Memory B cell (primary cell): Measurements from ENCODE around the gene CITED1.

ENCODE experiments used
- ATAC-seq: fragments of 150-1000 bp; cut with Tn5 transposase; 2 replicates; pipeline ENCODE4 v1.10.0; 2021; ENCODE audit warnings: low read depth, mild to moderate bottlenecking, moderate library complexity
- DNase-seq, 2 donors: peaks; one replicate each; pipeline ENCODE4 v3.0.0; 2022; ENCODE audit warnings: low spot score in 2 of 2
- H3K27ac Mint-ChIP-seq: one replicate; pipeline ENCODE4 v1.8.0; 2022; ENCODE audit warnings: mild to moderate bottlenecking, moderate library complexity, mixed read lengths
- H3K27me3 Mint-ChIP-seq: one replicate; pipeline ENCODE4 v1.8.0; 2022; ENCODE audit warnings: mixed read lengths
- H3K36me3 Mint-ChIP-seq: one replicate; pipeline ENCODE4 v1.8.0; 2022; ENCODE audit warnings: mild to moderate bottlenecking, mixed read lengths
- H3K4me1 Mint-ChIP-seq: one replicate; pipeline ENCODE4 v1.8.0; 2022; ENCODE audit warnings: mixed read lengths
- H3K4me3 Mint-ChIP-seq: one replicate; pipeline ENCODE4 v1.8.0; 2022; ENCODE audit warnings: mild to moderate bottlenecking, moderate library complexity, mixed read lengths
- H3K9me3 Mint-ChIP-seq: one replicate; pipeline ENCODE4 v1.8.0; 2022; ENCODE audit warnings: mixed read lengths

CITED1 gene

GRCh38 chrX:72316408-72317110, 10.8 kb upstream of the CITED1 start:
- H3K4me3 Mint-ChIP-seq = no peak overlapping the region
- no peak overlapping the region for H3K27ac Mint-ChIP-seq
- DNase-seq (no peak), ATAC-seq (no peak)
- no peaks in the 10 kb centered on the region for H3K4me1 Mint-ChIP-seq
- H3K27me3 Mint-ChIP-seq = peaks cover 2% of the 10 kb centered on the region
- H3K9me3 Mint-ChIP-seq = no peaks in the 10 kb centered on the region
- H3K36me3 Mint-ChIP-seq = no peaks in the 10 kb centered on the region

GRCh38 chrX:72314881-72315280, 9.2 kb upstream of the CITED1 start:
- H3K4me1 Mint-ChIP-seq = no peaks in the 10 kb centered on the region
- ATAC-seq (no peak), DNase-seq (no peak)
- no peak overlapping the region for H3K27ac Mint-ChIP-seq
- no peaks in the 10 kb centered on the region for H3K9me3 Mint-ChIP-seq
- H3K36me3 Mint-ChIP-seq = no peaks in the 10 kb centered on the region
- H3K27me3 Mint-ChIP-seq = peaks cover 2% of the 10 kb centered on the region
- H3K4me3 Mint-ChIP-seq = no peak overlapping the region

- H3K36me3 Mint-ChIP-seq = no peaks in the 10 kb centered on the region
- H3K4me1 Mint-ChIP-seq = no peaks in the 10 kb centered on the region
- no peak overlapping the region for H3K4me3 Mint-ChIP-seq
- DNase-seq = no peak
- H3K27ac Mint-ChIP-seq = no peak overlapping the region
- no peak for ATAC-seq
- peaks cover 2% of the 10 kb centered on the region for H3K27me3 Mint-ChIP-seq
- H3K9me3 Mint-ChIP-seq = no peaks in the 10 kb centered on the region
Observed at GRCh38 chrX:72313707-72314641, 8.3 kb upstream of the CITED1 start.

- Mint-ChIP-seq H3K27me3 (peaks cover 5% of the 10 kb centered on the region), H3K9me3 (no peaks in the 10 kb centered on the region), H3K4me1 (peaks cover 5% of the 10 kb centered on the region), H3K4me3 (no peak overlapping the region), H3K36me3 (no peaks in the 10 kb centered on the region), H3K27ac (no peak overlapping the region)
- ATAC-seq (no peak), DNase-seq (no peak)
Observed at GRCh38 chrX:72312311-72312940, 6.7 kb upstream of the CITED1 start.

DNA sequence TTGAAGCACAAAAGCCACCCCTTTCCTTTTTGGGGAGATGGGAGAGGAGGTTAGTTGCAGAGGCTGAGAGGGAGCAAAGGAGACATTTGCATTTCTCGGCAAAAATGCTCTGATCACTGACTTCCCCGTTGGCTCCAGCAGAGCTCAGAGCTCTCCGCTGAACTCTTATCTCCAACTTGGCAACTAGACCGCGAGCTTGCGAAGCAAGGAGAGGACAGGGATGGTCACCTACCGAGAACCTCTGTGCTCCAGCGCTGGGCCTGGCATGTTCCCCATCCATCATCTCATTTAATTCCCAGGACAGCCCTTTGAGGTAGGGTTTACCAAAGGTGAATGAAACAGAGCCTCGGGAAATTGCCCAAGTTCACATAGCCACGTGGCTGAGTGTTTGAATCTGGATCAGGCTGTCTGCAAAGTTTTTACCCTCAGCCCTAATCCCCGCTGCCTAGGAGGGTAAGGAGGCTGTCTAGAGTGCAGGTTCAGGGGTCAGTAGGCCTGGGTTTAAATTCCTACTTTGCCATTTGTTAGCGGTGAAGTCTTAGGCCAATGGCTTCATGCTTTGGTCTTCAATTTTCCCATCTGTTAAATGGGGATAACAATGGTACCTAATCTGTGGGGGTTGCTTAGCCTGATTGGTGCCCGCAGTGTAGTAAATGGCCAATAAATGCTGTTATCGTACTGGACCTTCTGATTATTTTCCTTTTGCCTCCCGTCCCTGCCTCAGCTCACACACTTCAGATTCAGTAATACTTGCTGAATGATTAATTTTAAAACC, 3.8 kb upstream of the CITED1 start:
- H3K4me1 Mint-ChIP-seq = peaks cover 9% of the 10 kb centered on the region
- peak overlapping the region; percentile 79 for H3K4me3 Mint-ChIP-seq
- H3K9me3 Mint-ChIP-seq = no peaks in the 10 kb centered on the region
- no peak overlapping the region for H3K27ac Mint-ChIP-seq
- DNase-seq (no peak), ATAC-seq (no peak)
- no peaks in the 10 kb centered on the region for H3K36me3 Mint-ChIP-seq
- peaks cover 8% of the 10 kb centered on the region for H3K27me3 Mint-ChIP-seq

DNA sequence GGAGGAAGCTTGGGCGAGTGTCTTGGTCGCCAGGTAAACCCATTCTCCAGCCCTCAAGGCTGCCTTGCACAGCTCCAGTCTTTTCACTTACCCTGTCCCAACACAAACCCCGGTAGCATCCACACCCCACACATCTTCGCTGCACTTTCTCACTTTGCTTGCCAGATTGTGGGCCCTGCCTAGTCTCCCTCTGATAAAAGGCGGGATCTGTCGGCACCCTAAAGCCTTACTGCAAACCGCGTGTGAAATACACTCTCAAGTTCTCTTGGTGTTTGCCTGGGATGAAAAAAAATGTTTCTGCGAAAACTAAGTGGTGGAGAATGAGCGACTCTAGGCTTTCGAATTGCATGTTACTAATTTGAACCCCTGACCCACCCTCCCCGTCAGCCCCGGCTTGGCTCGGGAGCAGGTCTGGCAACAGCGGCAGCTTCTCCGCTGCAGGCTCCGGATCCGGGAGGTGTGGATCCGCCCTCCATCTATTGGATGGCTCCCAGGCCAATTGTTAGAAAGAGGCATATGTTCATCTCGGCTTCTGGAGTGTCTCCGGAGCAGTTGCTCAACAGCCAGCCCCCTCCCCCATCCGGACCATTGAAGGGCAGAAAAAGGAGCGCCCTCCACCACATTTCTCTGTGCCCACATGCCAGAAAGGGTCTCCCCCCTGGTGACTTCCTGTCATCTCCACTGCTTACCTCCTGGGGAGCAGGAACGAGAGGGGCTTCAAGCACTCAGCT, 3.0 kb upstream of the CITED1 start:
- ATAC-seq = peak; percentile 26

GRCh38 chrX:72308209-72308565, 2.5 kb upstream of the CITED1 start:
- ATAC-seq (no peak), DNase-seq (no peak)
- no peaks in the 10 kb centered on the region for H3K9me3 Mint-ChIP-seq
- H3K27ac Mint-ChIP-seq = no peak overlapping the region
- peak overlapping the region; percentile 79 for H3K4me3 Mint-ChIP-seq
- H3K36me3 Mint-ChIP-seq = no peaks in the 10 kb centered on the region
- peaks cover 9% of the 10 kb centered on the region for H3K27me3 Mint-ChIP-seq
- H3K4me1 Mint-ChIP-seq = peaks cover 9% of the 10 kb centered on the region

More for the DNA sequence above, 3.0 kb upstream of the CITED1 start:
- Mint-ChIP-seq H3K4me1 (peaks cover 9% of the 10 kb centered on the region), H3K27me3 (peaks cover 8% of the 10 kb centered on the region), H3K4me3 (peak overlapping the region; percentile 79), H3K36me3 (no peaks in the 10 kb centered on the region), H3K27ac (no peak overlapping the region), H3K9me3 (no peaks in the 10 kb centered on the region)
- peak in 1 of 2 donors; percentile 28 for DNase-seq

DNA sequence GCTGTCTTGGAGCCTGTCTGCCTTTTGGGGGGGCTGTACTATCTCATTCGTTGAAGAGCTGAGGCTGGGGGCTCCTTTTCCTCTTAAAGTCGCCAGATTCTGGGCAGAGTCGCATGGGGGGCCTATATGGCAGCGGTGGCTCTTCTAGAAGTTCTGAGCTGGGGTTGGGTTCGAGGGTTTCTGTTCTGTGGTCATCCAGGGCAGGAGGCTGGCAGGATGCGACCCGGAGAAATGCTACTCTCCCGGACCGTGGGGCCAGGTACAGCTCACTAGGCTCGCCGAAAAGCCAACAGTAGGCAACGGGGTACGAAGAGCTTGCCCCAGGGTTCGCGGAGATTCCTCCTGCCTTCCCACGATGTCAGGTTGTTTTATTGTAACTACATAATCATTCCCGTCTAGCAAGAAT, 1.9 kb upstream of the CITED1 start:
- no peak for ATAC-seq

DNA sequence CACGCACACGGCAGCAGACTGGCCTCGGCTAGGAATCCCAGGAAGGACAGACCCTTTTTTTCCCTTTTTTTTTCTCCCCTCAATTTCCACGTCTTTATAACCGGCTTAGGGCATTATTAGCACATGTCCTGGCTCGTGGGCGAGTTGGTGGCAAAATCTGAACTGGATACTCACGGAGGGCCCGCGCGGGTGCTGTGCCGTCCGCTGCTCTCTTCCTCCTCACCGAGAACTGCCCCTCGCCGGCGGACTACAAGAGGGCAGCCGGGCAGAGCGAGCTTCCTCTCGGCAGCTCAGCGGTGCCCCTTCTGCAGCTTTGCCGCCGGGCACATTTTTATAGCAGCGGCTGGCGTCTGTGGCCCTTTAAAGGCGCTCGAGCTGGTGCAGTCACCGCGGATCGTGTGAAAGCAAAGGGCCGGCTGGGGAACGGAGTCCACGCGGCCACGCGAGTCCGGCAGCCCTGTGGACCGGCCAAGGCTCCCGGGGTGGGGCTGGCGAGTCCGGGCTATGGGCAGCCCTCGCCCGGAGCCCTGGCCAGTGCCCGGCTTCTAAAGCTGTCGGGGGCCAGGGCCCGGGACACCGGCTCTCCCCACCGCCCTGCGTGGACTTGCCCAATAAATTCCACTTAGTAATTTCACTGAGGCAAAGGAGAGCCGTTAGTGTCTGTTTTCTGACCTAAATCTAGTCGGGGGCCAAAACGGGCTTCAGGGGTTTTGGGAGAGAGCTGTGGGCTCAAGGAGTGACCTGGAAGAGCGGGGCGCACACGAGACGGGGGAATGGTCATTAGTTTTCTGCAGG, 1.3 kb upstream of the CITED1 start:
- DNase-seq (peak; percentile 7 to 28), ATAC-seq (peak; percentile 49)
- Mint-ChIP-seq H3K4me1 (peaks cover 9% of the 10 kb centered on the region), H3K27me3 (peaks cover 13% of the 10 kb centered on the region), H3K9me3 (no peaks in the 10 kb centered on the region), H3K4me3 (peak overlapping the region; percentile 92), H3K36me3 (no peaks in the 10 kb centered on the region), H3K27ac (no peak overlapping the region)

More for the DNA sequence above, 1.9 kb upstream of the CITED1 start:
- H3K27ac Mint-ChIP-seq = no peak overlapping the region
- H3K4me1 Mint-ChIP-seq = peaks cover 9% of the 10 kb centered on the region
- peaks cover 10% of the 10 kb centered on the region for H3K27me3 Mint-ChIP-seq
- DNase-seq = no peak
- H3K4me3 Mint-ChIP-seq = peak overlapping the region; percentile 65
- H3K36me3 Mint-ChIP-seq = no peaks in the 10 kb centered on the region
- H3K9me3 Mint-ChIP-seq = no peaks in the 10 kb centered on the region

GRCh38 chrX:72306085-72306801, 529 bp upstream of the CITED1 start:
- Mint-ChIP-seq H3K27ac (no peak overlapping the region), H3K4me1 (peaks cover 9% of the 10 kb centered on the region), H3K36me3 (no peaks in the 10 kb centered on the region), H3K9me3 (no peaks in the 10 kb centered on the region), H3K27me3 (peaks cover 13% of the 10 kb centered on the region), H3K4me3 (peak overlapping the region; percentile 83)
- DNase-seq (no peak), ATAC-seq (peak; percentile 9)

GRCh38 chrX:72304877-72305276, 837 bp downstream of the CITED1 start:
- peaks cover 9% of the 10 kb centered on the region for H3K4me1 Mint-ChIP-seq
- ATAC-seq (no peak), DNase-seq (peak in 1 of 2 donors; percentile 14)
- no peak overlapping the region for H3K27ac Mint-ChIP-seq
- H3K9me3 Mint-ChIP-seq = no peaks in the 10 kb centered on the region
- peaks cover 20% of the 10 kb centered on the region for H3K27me3 Mint-ChIP-seq
- H3K4me3 Mint-ChIP-seq = peak overlapping the region; percentile 63
- H3K36me3 Mint-ChIP-seq = no peaks in the 10 kb centered on the region

GRCh38 chrX:72301781-72302180, 3.9 kb downstream of the CITED1 start:
- no peak overlapping the region for H3K27ac Mint-ChIP-seq
- peaks cover 3% of the 10 kb centered on the region for H3K4me1 Mint-ChIP-seq
- peaks cover 23% of the 10 kb centered on the region for H3K27me3 Mint-ChIP-seq
- H3K9me3 Mint-ChIP-seq = no peaks in the 10 kb centered on the region
- ATAC-seq (no peak), DNase-seq (no peak)
- H3K36me3 Mint-ChIP-seq = no peaks in the 10 kb centered on the region
- H3K4me3 Mint-ChIP-seq = no peak overlapping the region
